ENCODE results near the gene PPP3CA.

The PPP3CA gene

GRCh38 chr4:101306225-101306624, 41.1 kb downstream of the PPP3CA start:
- H3K4me2 ChIP-seq (ENCODE audit: low read depth, low read length) = no peak overlapping the region
- H3K79me2 ChIP-seq (ENCODE audit: low read length) = peaks cover 58% of the 10 kb centered on the region

GRCh38 chr4:101304916-101305315, 42.4 kb downstream of the PPP3CA start:
- Histone ChIP-seq H3K27me3 (replicated peaks; ENCODE audit: insufficient read depth, low read length) (no peaks in the 10 kb centered on the region), H4K20me1 (ENCODE audit: insufficient read depth, low read length) (peaks cover 5% of the 10 kb centered on the region; the same call in 1 of the 2 replicates), H3K9me2 (replicated peaks; ENCODE audit: insufficient read depth, low read length) (no peaks in the 10 kb centered on the region), H3K79me2 (ENCODE audit: low read length) (peaks cover 49% of the 10 kb centered on the region), H3K9me3 (replicated peaks; ENCODE audit: insufficient read depth, low read length) (no peaks in the 10 kb centered on the region), H3K4me2 (ENCODE audit: low read depth, low read length) (no peak overlapping the region), H2AFZ (ENCODE audit: low read length) (no peak overlapping the region), H3K4me3 (ENCODE audit: low read length) (no peak overlapping the region), H3K27ac (ENCODE audit: low read length) (no peak overlapping the region), H3K36me3 (replicated peaks; ENCODE audit: insufficient read depth, low read length) (no peaks in the 10 kb centered on the region), H3F3A (ENCODE audit: insufficient read depth, low read length) (0 out of 2 replicates have a peak, but pooled peaks cover 4% of the 10 kb centered on the region), H3K9ac (ENCODE audit: low read length) (no peak overlapping the region), H3K4me1 (ENCODE audit: low read length) (peaks cover 22% of the 10 kb centered on the region)
- no peak for TF ChIP-seq EZH2 (optimal IDR thresholded peaks at IDR 0.05; ENCODE audit: low read depth, low read length)
- no peak for TF ChIP-seq EZH2phosphoT487 (IDR thresholded peaks at IDR 0.05; ENCODE audit: low read length)
- no peak for TF ChIP-seq CTCF (IDR thresholded peaks at IDR 0.05; ENCODE audit: low read length)
- DNase-seq = no peak

More at GRCh38 chr4:101306225-101306624, 41.1 kb downstream of the PPP3CA start:
- no peak overlapping the region for H3K9ac ChIP-seq (ENCODE audit: low read length)
- no peaks in the 10 kb centered on the region for H3K36me3 ChIP-seq (replicated peaks; ENCODE audit: insufficient read depth, low read length)
- TF ChIP-seq CTCF (IDR thresholded peaks at IDR 0.05; ENCODE audit: low read length) (no peak), EZH2 (optimal IDR thresholded peaks at IDR 0.05; ENCODE audit: low read depth, low read length) (no peak), EZH2phosphoT487 (IDR thresholded peaks at IDR 0.05; ENCODE audit: low read length) (no peak)
- H3K27ac ChIP-seq (ENCODE audit: low read length) = no peak overlapping the region
- H3K4me1 ChIP-seq (ENCODE audit: low read length) = peaks cover 22% of the 10 kb centered on the region
- H3K9me2 ChIP-seq (replicated peaks; ENCODE audit: insufficient read depth, low read length) = no peaks in the 10 kb centered on the region
- H2AFZ ChIP-seq (ENCODE audit: low read length) = no peak overlapping the region
- H3K27me3 ChIP-seq (replicated peaks; ENCODE audit: insufficient read depth, low read length) = no peaks in the 10 kb centered on the region
- no peaks in the 10 kb centered on the region for H3K9me3 ChIP-seq (replicated peaks; ENCODE audit: insufficient read depth, low read length)
- peak; percentile 37 for DNase-seq
- H3K4me3 ChIP-seq (ENCODE audit: low read length) = no peak overlapping the region
- H4K20me1 ChIP-seq (ENCODE audit: insufficient read depth, low read length) = peaks cover 5% of the 10 kb centered on the region
- H3F3A ChIP-seq (ENCODE audit: insufficient read depth, low read length) = 0 out of 2 replicates have a peak, but pooled peaks cover 4% of the 10 kb centered on the region

- no peak overlapping the region for H3K9ac ChIP-seq (ENCODE audit: low read length)
- peaks cover 37% of the 10 kb centered on the region for H3K79me2 ChIP-seq (ENCODE audit: low read length)
- H3K4me1 ChIP-seq (ENCODE audit: low read length) = peaks cover 3% of the 10 kb centered on the region; the same call in 1 of the 2 replicates
- H3F3A ChIP-seq (ENCODE audit: insufficient read depth, low read length) = 0 out of 2 replicates have a peak, but pooled peaks cover under 1% of the 10 kb centered on the region
- no peak for DNase-seq
- no peak overlapping the region for H3K27ac ChIP-seq (ENCODE audit: low read length)
- H3K9me2 ChIP-seq (replicated peaks; ENCODE audit: insufficient read depth, low read length) = no peaks in the 10 kb centered on the region
- no peaks in the 10 kb centered on the region for H3K27me3 ChIP-seq (replicated peaks; ENCODE audit: insufficient read depth, low read length)
- TF ChIP-seq CTCF (IDR thresholded peaks at IDR 0.05; ENCODE audit: low read length) (no peak), EZH2phosphoT487 (IDR thresholded peaks at IDR 0.05; ENCODE audit: low read length) (no peak), EZH2 (optimal IDR thresholded peaks at IDR 0.05; ENCODE audit: low read depth, low read length) (no peak)
- H3K36me3 ChIP-seq (replicated peaks; ENCODE audit: insufficient read depth, low read length) = no peaks in the 10 kb centered on the region
- no peak overlapping the region for H3K4me3 ChIP-seq (ENCODE audit: low read length)
- no peaks in the 10 kb centered on the region for H3K9me3 ChIP-seq (replicated peaks; ENCODE audit: insufficient read depth, low read length)
- no peaks in the 10 kb centered on the region for H4K20me1 ChIP-seq (ENCODE audit: insufficient read depth, low read length)
- H2AFZ ChIP-seq (ENCODE audit: low read length) = no peak overlapping the region
- no peak overlapping the region for H3K4me2 ChIP-seq (ENCODE audit: low read depth, low read length)
Measured at GRCh38 chr4:101299899-101300540, 47.3 kb downstream of the PPP3CA start.

All from MM.1S (cell line).